Measurements from ENCODE around the gene NBDY. TPM values are rescaled to one million over a fixed set of nuclear protein-coding genes. Genes with fewer than 3 reads are reported as not detected.

Gene NBDY
- total and polyA plus RNA-seq, 4 donors = 11.8 to 43.2 (median 22.7) TPM

DNA sequence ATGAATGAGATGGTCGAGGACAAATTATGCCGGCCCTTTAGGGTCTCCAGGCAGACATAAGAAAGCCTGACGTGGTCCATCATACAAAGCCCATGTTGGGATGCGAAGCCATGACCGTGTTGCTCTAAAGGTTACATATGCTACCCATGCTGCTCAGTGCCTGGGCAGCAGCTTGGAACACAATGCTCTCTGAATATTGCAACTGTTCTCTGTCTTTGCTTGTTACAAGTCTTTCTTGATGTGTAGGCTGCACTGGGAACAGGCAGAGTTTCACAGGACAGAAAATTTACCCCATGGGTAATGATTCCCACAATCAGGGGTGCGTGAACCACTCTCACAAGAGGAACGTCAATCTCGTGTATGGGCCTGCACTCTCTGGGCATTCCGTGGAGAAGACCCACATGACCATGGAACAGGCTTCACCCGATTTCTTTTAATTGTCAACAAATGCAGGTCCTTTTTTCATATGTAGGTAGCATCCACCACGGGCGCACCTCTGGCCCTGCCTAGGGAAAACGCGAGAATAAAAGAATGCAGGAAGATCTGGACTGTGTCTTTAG, 66.3 kb downstream of the NBDY start:
- H3K4me3 ChIP-seq = no peak overlapping the region
- 92 to 94% methylated on average over 14 of the region's 14 CpGs for WGBS, 2 donors
- no peak overlapping the region for H3K27ac ChIP-seq (ENCODE audit: low read depth in 1 of 2, low read length in 1 of 2)
- DNase-seq (no peak), ATAC-seq (ENCODE audit: insufficient read depth, low FRiP score) (no peak)
- H3K9ac ChIP-seq (ENCODE audit: insufficient read depth in 1 of 2, low read length in 2 of 2) = no peak overlapping the region
- no peaks in the 10 kb centered on the region for H3K9me3 ChIP-seq (ENCODE audit: control insufficient read depth in 4 of 4, insufficient read depth in 3 of 4, low read length in 3 of 4)
- H3K36me3 ChIP-seq (ENCODE audit: control insufficient read depth in 4 of 4, insufficient read depth in 4 of 4, low read length in 4 of 4) = peaks cover 0 to 3% (median 0%) of the 10 kb centered on the region in 4 donors
- peaks cover 0 to 8% (median 0%) of the 10 kb centered on the region in 3 donors for H3K27me3 ChIP-seq (ENCODE audit: control insufficient read depth in 3 of 3, insufficient read depth in 3 of 3, low read length in 2 of 3)
- TF ChIP-seq, protein P1, sequence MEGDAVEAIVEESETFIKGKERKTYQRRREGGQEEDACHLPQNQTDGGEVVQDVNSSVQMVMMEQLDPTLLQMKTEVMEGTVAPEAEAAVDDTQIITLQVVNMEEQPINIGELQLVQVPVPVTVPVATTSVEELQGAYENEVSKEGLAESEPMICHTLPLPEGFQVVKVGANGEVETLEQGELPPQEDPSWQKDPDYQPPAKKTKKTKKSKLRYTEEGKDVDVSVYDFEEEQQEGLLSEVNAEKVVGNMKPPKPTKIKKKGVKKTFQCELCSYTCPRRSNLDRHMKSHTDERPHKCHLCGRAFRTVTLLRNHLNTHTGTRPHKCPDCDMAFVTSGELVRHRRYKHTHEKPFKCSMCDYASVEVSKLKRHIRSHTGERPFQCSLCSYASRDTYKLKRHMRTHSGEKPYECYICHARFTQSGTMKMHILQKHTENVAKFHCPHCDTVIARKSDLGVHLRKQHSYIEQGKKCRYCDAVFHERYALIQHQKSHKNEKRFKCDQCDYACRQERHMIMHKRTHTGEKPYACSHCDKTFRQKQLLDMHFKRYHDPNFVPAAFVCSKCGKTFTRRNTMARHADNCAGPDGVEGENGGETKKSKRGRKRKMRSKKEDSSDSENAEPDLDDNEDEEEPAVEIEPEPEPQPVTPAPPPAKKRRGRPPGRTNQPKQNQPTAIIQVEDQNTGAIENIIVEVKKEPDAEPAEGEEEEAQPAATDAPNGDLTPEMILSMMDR (IDR thresholded peaks at IDR 0.05; ENCODE audit: control extremely low read depth, extremely low read depth) = no peak
- H3K4me1 ChIP-seq (ENCODE audit: control insufficient read depth in 5 of 5, insufficient read depth in 5 of 5, low read length in 5 of 5) = peaks cover 0 to 15% (median 7%) of the 10 kb centered on the region in 5 donors

DNA sequence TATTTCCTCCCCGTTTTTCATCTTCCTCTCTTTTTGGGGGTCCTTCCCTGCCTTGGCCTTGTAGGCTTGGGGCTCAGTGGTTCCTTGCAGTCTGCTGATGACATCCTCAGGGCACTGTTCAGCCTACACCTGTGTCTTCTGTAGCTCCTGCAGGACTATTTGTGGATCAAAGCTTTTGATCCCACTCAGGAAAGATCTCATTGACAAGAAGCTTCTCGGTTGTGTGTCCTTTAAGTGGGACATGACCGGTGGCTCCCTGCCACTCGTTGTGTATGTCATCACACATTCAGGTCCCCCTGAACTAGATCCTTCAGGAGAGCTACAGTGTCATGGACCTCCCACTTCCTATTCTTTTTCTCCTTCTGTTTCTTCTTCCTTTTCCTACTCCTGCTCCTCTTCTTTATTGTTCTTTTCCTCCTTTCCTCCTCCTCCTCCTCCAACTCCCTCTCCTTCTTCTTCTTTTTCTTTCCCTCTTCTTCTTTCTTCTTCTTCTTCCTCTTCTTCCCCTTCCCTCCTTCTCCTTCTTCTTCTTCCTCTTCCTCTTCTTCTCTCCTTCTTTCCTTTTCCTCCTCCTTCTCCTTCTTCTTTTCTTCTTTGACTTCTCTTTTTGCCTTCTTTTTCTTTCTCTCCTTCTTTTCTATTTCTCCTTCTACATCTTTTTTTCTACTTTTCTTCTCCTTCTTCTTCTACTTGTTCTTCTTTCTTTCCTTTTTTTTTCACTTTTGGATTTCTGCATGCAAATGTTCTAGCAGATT, 67.8 kb downstream of the NBDY start:
- no peak overlapping the region for H3K27ac ChIP-seq (ENCODE audit: low read depth in 1 of 2, low read length in 1 of 2)
- H3K36me3 ChIP-seq (ENCODE audit: control insufficient read depth in 4 of 4, insufficient read depth in 4 of 4, low read length in 4 of 4) = peaks cover 0 to 3% (median 0%) of the 10 kb centered on the region in 4 donors
- H3K4me3 ChIP-seq = no peak overlapping the region
- H3K9ac ChIP-seq (ENCODE audit: insufficient read depth in 1 of 2, low read length in 2 of 2) = no peak overlapping the region
- peaks cover 0 to 5% (median 0%) of the 10 kb centered on the region in 3 donors for H3K27me3 ChIP-seq (ENCODE audit: control insufficient read depth in 3 of 3, insufficient read depth in 3 of 3, low read length in 2 of 3)
- H3K4me1 ChIP-seq (ENCODE audit: control insufficient read depth in 5 of 5, insufficient read depth in 5 of 5, low read length in 5 of 5) = peaks cover 0 to 15% (median 7%) of the 10 kb centered on the region in 5 donors
- TF ChIP-seq, protein P1 (IDR thresholded peaks at IDR 0.05; ENCODE audit: control extremely low read depth, extremely low read depth) = no peak
- H3K9me3 ChIP-seq (ENCODE audit: control insufficient read depth in 4 of 4, insufficient read depth in 3 of 4, low read length in 3 of 4) = no peaks in the 10 kb centered on the region
- DNase-seq (no peak), ATAC-seq (ENCODE audit: insufficient read depth, low FRiP score) (no peak)
- 72 to 79% methylated on average over 4 of the region's 4 CpGs for WGBS, 2 donors

DNA sequence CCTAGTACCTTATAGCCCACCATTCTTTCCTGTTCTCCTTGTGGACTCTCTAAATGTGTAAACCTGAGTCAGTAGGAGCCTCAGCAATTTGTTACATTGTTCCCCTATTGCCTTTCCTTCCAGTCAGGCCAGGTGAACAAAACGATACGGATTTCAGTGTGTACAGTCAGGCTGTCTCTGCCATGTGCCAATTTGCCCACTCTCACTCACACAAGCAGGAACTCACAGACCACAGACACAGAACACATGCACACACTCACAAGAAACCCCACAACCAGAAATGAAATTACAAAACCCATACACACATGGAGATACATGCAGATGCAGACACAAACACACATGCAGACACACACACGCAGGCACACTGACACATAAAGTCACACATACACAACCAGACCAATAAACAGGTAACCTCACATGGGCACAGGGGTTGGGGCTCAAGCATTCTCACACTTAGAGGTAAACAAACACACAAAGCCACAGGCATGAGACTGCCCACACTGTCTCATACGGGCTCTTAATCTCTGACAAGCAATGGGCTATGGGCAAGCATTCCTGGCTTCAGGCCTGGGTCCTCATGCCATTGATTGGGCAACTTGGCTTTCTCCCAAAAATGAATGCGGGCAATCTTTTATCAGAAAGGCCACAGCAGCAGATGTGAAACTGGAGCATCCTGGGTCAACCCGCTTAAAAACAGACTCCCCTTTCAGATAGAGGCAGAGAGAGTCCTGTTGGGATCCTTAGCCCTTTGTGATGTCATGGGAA, 68.7 kb downstream of the NBDY start:
- Histone ChIP-seq H3K4me1 (ENCODE audit: control insufficient read depth in 5 of 5, insufficient read depth in 5 of 5, low read length in 5 of 5) (peaks cover 0 to 15% (median 7%) of the 10 kb centered on the region in 5 donors), H3K27me3 (ENCODE audit: control insufficient read depth in 3 of 3, insufficient read depth in 3 of 3, low read length in 2 of 3) (peaks cover 0 to 5% (median 0%) of the 10 kb centered on the region in 3 donors), H3K9ac (ENCODE audit: insufficient read depth in 1 of 2, low read length in 2 of 2) (no peak overlapping the region), H3K9me3 (ENCODE audit: control insufficient read depth in 4 of 4, insufficient read depth in 3 of 4, low read length in 3 of 4) (no peaks in the 10 kb centered on the region), H3K4me3 (no peak overlapping the region), H3K27ac (ENCODE audit: low read depth in 1 of 2, low read length in 1 of 2) (no peak overlapping the region), H3K36me3 (ENCODE audit: control insufficient read depth in 4 of 4, insufficient read depth in 4 of 4, low read length in 4 of 4) (peaks cover 0 to 3% (median 0%) of the 10 kb centered on the region in 4 donors)
- WGBS, 2 donors = 30 to 40% methylated on average over 6 of the region's 6 CpGs
- DNase-seq (no peak), ATAC-seq (ENCODE audit: insufficient read depth, low FRiP score) (no peak)
- TF ChIP-seq, protein P1 (IDR thresholded peaks at IDR 0.05; ENCODE audit: control extremely low read depth, extremely low read depth) = no peak

Data from lung (tissue), 12 donors.